NOMO-1 treated with dmso at 0.1 percent for 144 hours (cell line): ENCODE measurements around the gene ARL4A.

Experiments
- DNase-seq: peaks from one replicate; lab custom pipeline; 2025; ENCODE audit not compliant: unreplicated experiment; lab: John Stamatoyannopoulos, UW

Gene ARL4A

GRCh38 chr7:12699299-12699698, 11.9 kb downstream of the ARL4A start:
- no peak for DNase-seq

GRCh38 chr7:12701433-12701832, 14.0 kb downstream of the ARL4A start:
- DNase-seq = no peak

DNA sequence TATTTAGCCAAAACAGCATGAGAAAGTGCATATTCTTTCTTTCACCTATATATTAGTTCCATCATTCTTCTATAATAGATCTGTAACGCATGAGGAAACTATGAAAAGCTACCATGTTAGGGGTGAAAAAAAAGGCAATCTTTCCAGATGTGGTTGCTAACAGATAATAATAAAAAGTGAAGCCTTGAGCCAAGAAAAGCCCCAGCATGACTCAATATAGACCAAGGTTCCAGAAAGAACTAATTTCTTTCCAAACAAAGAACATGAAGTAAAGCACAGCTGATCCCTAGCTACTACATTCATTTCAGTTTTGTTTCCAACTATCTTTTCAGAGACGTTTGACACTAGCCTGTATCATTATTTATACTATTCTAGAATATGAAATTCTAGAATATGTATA, 16.4 kb downstream of the ARL4A start:
- no peak for DNase-seq

GRCh38 chr7:12705878-12706277, 18.4 kb downstream of the ARL4A start:
- DNase-seq = no peak

DNA sequence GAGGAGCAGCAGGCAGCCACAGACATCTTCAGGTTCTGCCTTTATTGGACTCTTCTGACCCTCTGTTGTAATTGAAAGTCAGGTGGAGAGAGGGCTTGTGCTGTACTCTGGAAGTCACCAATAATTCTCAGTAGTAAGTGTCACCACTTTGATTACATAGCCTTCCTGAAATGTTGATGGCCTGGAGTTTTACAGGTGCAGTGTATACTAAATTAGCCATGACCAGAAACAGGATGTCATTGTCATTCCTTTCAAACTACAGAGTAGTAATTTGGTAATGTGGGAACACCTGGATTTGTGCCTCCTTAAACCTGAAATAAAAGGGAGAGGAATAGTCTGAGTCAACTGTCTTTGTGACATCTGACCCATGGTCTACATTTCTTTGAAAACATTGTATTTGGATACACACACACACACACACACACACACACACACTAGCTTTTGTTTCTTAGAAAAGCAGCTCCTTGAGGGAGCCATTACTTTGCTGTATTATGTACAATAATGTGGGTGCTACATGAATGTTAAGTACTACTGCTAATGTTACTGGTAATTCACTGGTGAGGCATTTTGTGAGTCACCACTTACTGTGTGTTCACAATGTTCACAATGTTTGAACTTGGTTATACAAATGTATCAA, 19.6 kb downstream of the ARL4A start:
- no peak for DNase-seq

- no peak for DNase-seq
Measured at GRCh38 chr7:12708314-12708713, 20.9 kb downstream of the ARL4A start.

DNA sequence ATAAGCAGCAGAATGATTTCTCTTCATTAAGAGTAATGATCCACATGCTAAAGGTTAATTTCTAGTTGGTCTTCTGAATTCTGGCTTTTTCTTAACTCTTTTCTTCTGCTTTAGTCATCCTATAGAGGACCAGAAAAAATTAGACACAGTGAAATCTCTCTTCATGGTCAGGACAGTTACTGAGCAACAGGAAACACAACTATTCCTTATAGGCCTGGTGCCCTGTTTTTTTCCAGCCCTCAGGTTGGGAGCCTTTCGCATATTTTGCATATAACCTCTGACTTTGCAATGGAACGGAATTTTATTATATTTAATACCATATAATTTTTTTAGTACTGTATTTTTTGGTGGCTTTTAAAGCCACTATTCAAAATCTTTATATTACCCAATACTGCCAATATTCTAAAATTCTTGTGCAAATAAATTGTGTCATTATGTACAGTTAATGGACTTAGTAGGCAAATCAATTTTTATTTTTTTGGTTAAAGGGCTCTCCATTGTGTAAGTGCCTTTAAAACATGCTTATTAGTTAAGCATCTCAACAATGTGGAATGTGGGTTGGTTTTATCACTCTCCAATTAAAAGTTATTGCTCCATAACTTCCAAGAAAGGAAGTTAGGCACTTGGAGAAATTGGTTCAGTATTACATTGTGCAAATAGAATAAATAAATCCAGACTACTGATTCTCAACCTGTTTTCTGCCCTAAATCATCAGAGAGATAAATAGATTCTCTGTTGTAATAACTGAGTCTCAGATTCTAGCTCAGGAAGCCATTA, 22.5 kb downstream of the ARL4A start:
- no peak for DNase-seq

DNA sequence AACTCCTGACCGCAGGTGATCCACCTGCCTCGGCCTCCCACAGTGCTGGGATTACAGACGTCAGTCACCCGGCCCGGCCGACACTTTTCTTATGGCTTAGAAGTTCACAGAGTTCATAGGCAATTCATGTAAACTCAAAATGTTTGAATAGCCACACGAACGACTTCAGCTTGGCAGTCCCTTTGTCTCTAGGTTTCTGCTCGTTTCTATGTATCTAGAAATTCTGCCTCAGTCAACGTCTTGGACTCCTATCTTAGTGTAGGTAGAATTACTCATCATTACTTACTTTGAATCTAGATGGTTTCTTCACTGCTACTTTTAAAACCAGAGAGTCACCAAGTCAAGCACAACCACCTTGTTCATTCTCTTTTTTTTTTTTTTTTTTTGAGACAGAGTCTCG, 23.7 kb downstream of the ARL4A start:
- no peak for DNase-seq

DNA sequence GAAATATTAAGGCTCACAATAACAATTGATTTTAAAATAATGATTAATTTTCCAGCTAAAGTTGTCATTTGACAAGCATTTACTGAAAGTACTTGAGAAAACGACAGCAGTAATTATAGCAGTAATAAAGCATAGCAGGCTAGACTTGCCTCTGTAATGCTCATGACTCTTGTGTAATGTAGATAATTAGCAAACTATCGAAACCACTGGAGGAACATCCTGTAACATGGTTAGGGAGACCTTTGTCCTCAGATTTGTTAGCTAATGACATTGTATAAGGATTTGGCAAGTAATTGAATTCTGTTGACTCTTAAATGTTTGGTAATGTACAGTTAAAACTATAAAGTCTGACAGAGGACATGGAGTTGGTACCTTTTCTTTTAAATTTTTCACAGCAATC, 24.8 kb downstream of the ARL4A start:
- peak; percentile 64 for DNase-seq

- no peak for DNase-seq
Measured at GRCh38 chr7:12713625-12714378, 26.4 kb downstream of the ARL4A start.

- no peak for DNase-seq
Measured at GRCh38 chr7:12714379-12714737, 26.9 kb downstream of the ARL4A start.

DNA sequence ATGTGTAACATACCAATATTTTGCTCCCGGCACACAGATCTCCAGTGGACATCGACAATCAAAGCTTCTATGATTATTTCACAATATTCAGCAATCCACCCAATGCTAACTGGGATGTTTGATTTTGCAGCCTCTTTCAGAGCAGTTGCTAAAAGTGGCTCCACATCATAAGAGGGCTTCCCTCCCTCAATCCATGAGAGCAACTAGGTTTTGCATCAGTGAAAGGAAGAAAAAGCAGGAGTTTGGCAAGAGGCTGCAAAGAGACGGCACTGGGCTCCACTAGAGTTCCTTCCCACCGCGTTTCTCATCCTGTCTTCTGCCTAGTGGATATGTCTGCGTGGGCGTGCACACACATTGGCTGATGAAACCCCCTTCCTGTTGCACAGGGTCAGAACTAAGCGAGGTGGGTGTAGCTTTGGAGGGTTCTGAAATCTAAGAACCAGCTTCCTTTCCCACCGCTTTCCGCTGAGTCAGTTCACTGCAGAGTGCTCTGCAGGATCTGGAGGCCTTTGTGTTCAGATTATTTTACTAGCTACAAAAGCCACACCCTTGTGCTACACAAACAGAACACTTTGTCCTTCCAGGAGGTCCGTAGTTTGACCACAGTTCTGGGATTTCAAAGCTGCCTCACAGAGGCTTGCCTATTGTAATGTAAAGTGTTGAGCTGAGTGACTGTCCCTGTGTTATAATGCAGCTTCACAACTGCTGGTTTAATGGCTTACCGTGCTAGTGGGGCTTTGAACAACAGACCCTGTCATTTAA, 28.1 kb downstream of the ARL4A start:
- DNase-seq = peak; percentile 78

DNA sequence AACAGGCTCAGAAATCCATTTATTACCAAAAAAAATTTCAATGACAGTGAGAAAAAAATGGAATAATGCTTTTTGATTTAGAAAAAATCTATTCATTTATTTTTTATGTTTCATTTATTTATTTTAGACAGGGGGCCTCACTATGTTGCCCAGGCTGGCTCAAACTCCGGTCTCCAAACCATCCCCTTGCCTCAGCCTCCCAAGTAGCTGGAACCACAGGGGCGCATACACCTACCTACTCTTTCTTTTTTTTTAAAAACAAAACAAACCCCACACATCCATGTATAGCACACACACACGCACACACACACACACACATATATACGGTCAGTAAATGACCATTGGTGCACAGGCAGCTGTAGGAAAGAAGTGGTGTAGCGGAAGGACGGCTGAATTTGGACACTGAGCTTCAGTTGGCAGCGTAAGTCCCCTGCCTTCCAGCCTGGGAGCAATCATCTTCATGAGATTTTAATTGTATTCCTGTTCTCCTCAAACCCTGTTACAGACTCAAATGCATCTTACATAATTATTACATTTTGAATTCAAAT, 28.8 kb downstream of the ARL4A start:
- DNase-seq = no peak

DNA sequence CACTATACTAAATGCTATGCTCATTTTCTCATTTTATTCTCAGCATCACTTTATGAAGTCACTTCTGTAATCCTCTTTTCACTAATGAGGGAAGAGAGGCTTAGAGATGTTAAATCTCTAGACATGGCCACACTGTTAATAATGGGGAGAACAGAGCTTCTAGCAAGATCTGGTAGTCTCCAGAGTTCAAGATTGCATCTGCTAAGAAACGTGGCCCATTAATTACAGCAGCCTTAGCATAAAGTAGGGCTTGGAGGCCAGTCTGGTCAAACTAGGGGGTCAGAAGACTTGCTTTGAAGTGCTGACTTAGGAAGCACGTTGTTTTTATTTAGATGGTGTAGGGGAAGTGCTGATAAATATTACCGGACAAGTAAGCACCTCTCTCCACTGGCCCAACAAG, 29.3 kb downstream of the ARL4A start:
- DNase-seq = no peak

DNA sequence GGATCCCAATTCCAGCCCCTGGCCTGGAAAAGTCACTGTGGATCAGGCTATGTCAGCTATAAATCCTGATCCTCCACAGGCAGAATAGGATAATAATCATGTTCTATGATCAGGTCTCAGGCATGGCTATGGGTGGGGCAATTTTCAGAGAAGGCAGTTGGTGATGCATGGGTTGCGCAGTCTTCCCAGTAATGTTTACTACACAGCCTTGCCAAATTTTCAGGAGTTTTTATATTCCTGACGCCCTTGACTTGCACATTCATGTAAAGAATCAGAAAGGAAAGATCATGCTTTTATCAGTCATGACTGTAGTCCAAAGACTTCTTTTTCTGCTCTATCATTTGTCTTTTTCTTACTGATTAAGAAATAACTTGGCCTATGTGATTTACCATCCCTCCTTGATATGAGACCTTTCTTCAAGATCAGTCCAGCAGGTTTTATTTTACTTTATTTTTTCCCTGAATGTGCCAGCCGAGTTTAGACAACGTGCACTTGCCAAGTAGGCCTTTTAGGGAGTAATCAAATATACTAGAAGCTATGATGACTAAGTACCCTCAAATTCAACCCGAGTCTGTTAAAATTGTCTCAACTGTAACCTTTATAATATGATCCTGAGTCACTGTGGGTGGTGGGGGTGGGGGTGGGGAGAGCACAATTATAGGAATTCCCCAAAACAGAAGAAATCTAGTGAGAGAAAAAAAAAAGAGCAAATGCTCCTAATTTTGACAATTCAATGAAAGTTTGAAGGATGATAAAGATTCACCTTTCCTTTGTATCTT, 31.9 kb downstream of the ARL4A start:
- peak; percentile 20 for DNase-seq

GRCh38 chr7:12719981-12720865, 32.8 kb downstream of the ARL4A start:
- DNase-seq = peak; percentile 56

DNA sequence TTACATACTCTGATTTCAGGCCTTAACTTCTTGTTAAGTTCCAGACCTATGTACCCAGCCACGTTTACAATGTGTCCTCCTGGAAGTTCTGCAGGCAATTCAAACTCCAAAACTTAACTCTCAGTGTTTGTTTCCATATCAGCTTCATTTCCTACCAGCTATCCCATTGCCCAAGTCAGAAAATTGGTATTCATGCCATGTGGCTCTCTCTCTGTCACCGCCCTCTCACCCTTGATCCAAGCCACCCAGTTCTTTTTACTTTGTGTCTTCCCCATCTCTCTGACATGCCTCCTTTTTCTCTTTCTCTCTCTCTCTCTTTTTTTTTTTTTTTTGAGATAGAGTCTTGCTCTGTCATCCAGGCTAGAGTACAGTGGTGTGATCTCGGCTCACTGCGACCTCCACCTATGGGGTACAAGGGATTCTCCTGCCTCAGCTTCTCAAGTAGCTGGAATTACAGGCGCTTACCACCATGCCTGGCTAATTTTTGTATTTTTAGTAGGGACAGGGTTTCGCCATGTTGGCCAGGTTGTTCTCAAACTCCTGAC, 33.9 kb downstream of the ARL4A start:
- DNase-seq = no peak

DNA sequence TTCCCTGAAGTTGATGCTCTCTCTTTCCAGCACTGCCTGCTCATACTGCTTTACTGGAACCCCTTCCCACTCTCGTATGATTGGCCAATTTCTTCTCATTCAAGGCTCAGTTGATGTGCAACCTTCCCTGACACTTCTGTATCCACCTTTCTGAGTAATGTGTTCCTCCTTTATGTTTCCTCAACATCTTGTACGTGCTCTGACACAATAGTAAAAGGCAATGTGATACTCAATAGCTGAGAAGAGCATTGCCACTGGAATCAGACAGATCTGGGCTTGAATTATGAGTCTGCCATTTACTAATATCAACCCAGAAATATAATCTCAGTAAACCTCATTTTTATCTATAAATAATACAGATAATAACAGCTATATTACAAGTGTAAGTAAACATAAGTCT, 34.7 kb downstream of the ARL4A start:
- no peak for DNase-seq
